Stimulated activated CD8-positive, alpha-beta memory T cell treated with anti-CD3 and anti-CD28 coated beads, Interleukin-4, amount 100 ng/mL, for 4 hours (primary cell): Measurements from ENCODE around the gene GOSR2.
A peak's percentile ranks its signal among the peaks of the same experiment; 100 is the strongest.
"Not testable (repeated sequence)": the region's sequence is repeated elsewhere in the genome, so short reads cannot be mapped to it uniquely, and the experiment has no call there.

ENCODE experiments used
- DNase-seq, 2 donors: peaks; one replicate each; pipeline ENCODE4 v3.0.0-alpha.2; 2020; ENCODE audit warnings: low read depth in 2 of 2, low spot score in 1 of 2

GOSR2 gene

DNA sequence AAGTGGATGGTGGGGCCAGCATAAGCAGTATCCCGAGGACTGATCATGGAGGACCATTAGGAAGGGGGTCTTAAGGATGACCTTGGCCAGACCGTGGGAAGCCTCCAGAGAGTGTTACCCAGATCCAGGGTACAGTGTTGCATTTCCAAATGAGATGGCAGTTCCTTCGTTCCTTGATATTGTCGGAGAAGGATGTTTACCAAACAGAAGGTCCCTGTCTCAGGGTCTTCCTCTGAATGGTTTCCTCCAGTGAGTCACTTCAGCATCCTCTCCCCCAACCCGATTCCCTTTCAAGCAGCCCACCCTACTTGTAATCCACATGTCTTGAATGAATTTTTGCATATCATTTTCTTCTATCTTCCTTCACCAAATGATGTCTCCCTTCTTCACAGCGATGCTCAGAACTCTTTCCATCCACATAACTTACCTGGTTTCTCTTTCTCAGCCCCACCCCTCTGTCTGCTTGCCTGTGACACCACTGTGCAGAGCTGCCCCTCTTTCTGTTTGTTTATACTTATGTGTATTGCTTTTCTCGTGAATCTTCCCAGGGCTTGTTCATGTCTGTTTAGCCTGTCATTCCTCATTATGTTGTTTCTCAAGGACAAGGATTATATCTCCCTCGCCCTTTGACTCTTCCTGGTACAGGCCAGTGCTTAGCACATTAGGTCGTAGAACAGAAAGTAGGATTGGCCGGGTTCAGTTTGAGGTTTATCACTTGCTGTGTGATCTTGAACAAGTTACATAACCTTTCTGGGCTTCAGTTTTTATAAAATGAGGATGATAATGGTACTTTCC is 5.7 kb downstream of the GOSR2 start:
- DNase-seq, result no peak

- no peak for DNase-seq
Measured at GRCh38 chr17:46929413-46929812, 6.5 kb downstream of the GOSR2 start.

- DNase-seq, result no peak
Measured at GRCh38 chr17:46930051-46930450, 7.1 kb downstream of the GOSR2 start.

DNA sequence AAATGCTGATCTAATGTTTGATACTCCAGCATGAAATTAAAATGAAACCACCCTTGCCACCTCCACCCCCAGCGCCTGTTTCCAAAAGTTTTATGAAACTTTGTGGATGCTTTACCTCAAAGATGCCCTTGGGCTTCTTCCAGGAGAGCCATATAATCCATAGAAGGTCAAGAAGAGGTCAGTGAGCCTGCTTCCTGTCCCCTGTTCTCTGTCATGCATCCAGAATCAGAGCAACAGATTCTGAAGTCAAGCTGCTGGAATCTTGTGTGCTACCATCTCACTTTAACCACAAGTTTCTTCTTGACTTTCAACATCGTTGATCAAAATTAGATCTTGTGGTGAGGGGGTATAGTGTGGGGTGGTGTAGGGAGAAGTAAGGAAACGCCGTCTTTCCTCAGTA is 8.6 kb downstream of the GOSR2 start:
- DNase-seq, result no peak

DNA sequence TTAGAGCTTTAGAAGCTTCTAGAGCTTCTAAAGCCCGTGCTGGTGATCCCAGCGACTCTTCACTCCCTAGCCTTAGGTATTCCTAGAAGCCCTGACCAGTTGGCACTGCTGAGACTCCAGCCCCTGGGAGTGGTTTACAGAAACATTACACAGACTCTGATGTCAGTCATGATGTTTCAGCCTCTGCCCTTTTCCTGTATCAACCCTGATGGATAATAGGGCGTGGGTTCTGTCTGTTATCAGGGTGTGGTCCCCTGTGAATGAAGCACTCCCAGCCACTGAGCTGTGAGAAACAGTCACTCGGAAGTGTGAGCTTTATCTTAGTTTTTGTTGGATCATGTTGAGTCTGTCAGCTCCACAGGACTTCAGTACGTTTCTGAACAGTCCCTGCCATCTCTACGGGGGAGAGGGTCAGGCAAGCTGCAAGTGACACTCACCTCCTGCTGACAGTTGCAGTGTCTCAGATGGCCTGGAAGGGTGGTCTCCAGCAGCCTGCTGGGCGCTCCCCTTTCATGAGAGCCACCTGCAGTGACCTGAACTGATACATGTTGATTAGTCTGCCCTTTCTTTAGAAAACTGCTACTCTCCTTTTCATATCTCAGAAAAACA is 12.8 kb downstream of the GOSR2 start:
- DNase-seq, result no peak

GRCh38 chr17:46940692-46941404 is 17.9 kb downstream of the GOSR2 start:
- peak; percentile 27 to 45 for DNase-seq

GRCh38 chr17:46942441-46943217 is 19.7 kb downstream of the GOSR2 start:
- DNase-seq, result no peak

DNA sequence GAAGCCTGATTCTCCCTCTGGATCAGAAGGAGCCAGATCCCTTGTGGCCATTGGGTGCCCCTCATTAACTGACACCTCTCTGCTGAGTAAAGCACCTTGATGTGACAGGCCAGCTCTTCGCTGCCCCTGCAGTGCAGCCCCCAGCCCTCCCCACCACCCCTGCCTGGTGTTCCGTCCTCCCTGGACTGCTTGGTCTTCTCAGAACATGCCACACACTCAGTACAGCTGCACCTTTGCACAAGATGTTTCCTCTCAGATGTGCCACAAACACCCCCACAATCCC is 20.2 kb downstream of the GOSR2 start:
- DNase-seq, result no peak

GRCh38 chr17:46943501-46944393 is 20.8 kb downstream of the GOSR2 start:
- DNase-seq, result no peak

GRCh38 chr17:46944931-46945330 is 22.0 kb downstream of the GOSR2 start:
- no peak for DNase-seq

- no peak for DNase-seq
Measured at GRCh38 chr17:46947216-46947615, 24.3 kb downstream of the GOSR2 start.

DNA sequence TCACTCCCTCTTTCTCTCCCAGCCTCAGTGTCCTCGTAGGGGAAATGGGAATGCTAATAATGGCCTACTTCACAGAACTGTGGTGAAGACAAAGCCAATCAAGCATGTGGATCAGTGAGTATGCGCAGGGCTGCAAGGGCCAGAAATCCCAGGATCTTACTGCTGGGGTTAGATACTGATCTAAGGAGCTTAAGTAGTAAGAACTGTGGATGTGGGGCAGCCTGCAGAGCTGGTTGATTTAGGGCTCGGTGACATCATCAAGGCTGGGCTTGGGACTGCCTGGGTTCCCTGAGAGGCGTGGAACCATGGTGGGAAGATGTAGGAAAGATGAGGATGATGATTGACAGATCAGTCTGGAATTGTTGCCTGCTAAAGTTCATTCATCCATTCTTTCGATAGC is 25.6 kb downstream of the GOSR2 start:
- no peak for DNase-seq

- DNase-seq, result no peak
Measured at GRCh38 chr17:46949291-46950174, 26.6 kb downstream of the GOSR2 start.

- DNase-seq, result no peak
Measured at GRCh38 chr17:46950342-46950996, 27.5 kb downstream of the GOSR2 start.

DNA sequence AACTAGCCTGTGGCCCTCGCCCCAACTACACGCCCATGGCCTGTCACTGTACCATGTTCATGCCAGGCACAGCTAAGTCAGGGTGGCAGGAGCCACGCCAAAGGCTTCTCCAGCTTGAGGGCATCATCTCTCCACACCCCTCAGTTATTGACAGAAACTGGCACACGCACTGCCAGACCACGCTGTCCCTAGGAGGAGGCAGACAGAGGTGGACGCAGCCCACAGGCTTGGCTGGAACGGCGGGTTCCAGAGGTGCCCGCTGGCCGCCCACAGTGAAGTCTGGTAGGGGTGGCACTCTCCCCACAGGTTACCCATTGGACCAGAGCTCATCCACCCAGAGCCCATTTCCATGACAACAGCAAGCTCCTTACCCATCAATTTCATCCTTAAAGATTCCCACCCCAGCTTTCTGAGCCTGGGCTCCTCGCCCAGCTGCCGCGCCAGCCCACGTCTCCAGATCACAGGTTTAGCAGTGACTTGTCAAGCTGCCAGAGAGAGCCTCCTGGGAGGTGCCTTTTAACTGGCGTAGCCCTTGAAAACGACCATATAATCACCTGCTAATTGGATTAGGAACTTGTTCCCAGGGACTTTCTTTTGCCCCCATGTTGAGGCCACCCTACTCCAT is 28.1 kb downstream of the GOSR2 start:
- no peak for DNase-seq

DNA sequence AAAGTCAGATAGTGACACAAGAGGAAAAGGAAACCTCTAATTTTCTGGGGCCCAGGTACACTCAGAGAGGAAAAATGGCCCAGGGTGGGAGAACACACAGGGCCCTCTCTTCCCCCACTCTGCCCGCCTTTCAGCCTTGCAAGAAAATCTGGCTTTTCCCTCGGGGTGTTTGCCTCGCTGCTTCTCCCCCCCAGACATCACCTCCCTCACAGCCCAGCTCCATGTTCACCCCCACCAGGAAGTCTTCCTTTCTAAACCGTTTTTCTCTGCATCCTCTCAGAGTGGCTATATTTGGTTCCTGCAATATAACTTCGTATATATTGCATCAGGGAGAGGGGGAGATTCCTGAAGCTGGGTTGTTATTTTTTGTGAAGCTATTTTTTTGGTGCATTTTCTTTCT is 28.7 kb downstream of the GOSR2 start:
- no peak for DNase-seq

- no peak for DNase-seq
Measured at GRCh38 chr17:46952115-46952514, 29.2 kb downstream of the GOSR2 start.

GRCh38 chr17:46953191-46953590 is 30.2 kb downstream of the GOSR2 start:
- not testable (repeated sequence) for DNase-seq
